Activated T-cell treated with anti-CD3 and anti-CD28 coated beads, Interleukin-2, amount 50 U/mL, for 4 hours (primary cell): ENCODE results near the gene LMBRD1. TPM values are rescaled to one million over a fixed set of nuclear protein-coding genes. Genes with fewer than 3 reads are reported as not detected.

Source experiments
- ATAC-seq, 2 donors: fragments of 200-7000 bp; cut with Tn5 transposase; one replicate each; pipeline ENCODE4 v1.10.0; 2021
- DNase-seq: peaks from one replicate; pipeline ENCODE4 v3.0.0-alpha.2; 2020
- H3K27me3 Mint-ChIP-seq: one replicate; pipeline ENCODE4 v1.8.0; 2021; ENCODE audit warnings: low read depth, mixed read lengths
- H3K36me3 Mint-ChIP-seq: one replicate; pipeline ENCODE4 v1.8.0; 2022; ENCODE audit warnings: mixed read lengths; ENCODE audit not compliant: insufficient read depth
- H3K4me1 Mint-ChIP-seq: one replicate; pipeline ENCODE4 v1.8.0; 2021; ENCODE audit warnings: low read depth, mixed read lengths
- H3K4me3 Mint-ChIP-seq: one replicate; pipeline ENCODE4 v1.8.0; 2021; ENCODE audit warnings: mild to moderate bottlenecking, moderate library complexity, mixed read lengths
- H3K9me3 Mint-ChIP-seq: one replicate; pipeline ENCODE4 v1.8.0; 2021; ENCODE audit warnings: mixed read lengths
- total RNA-seq, 3 donors: library from RNA; stranded (reverse); gene quantifications; one replicate each; pipeline ENCODE4 v1.2.1, GENCODE V29; 2021

LMBRD1 gene
- total RNA-seq, 3 donors from 2014 or later, result 9.0 to 11.8 (median 10.6) TPM

GRCh38 chr6:69785697-69786096 is 11.1 kb downstream of the LMBRD1 start:
- no peak for DNase-seq
- ATAC-seq, result no peak
- peaks cover 53% of the 10 kb centered on the region for H3K4me1 Mint-ChIP-seq
- H3K4me3 Mint-ChIP-seq, result no peak overlapping the region
- peaks cover 31% of the 10 kb centered on the region for H3K36me3 Mint-ChIP-seq
- H3K9me3 Mint-ChIP-seq, result no peaks in the 10 kb centered on the region
- H3K27me3 Mint-ChIP-seq, result no peaks in the 10 kb centered on the region

GRCh38 chr6:69784595-69785377 is 12.0 kb downstream of the LMBRD1 start:
- DNase-seq (no peak), ATAC-seq (peak; percentile 62 to 69)
- H3K36me3 Mint-ChIP-seq, result peaks cover 33% of the 10 kb centered on the region
- no peak overlapping the region for H3K4me3 Mint-ChIP-seq
- H3K27me3 Mint-ChIP-seq, result no peaks in the 10 kb centered on the region
- H3K9me3 Mint-ChIP-seq, result no peaks in the 10 kb centered on the region
- H3K4me1 Mint-ChIP-seq, result peaks cover 52% of the 10 kb centered on the region

GRCh38 chr6:69783108-69783507 is 13.7 kb downstream of the LMBRD1 start:
- Mint-ChIP-seq H3K9me3 (no peaks in the 10 kb centered on the region), H3K4me3 (no peak overlapping the region), H3K27me3 (no peaks in the 10 kb centered on the region), H3K36me3 (peaks cover 28% of the 10 kb centered on the region), H3K4me1 (peaks cover 47% of the 10 kb centered on the region)
- peak; percentile 18 to 54 for ATAC-seq
- DNase-seq, result no peak

- Mint-ChIP-seq H3K36me3 (peaks cover 36% of the 10 kb centered on the region), H3K4me1 (peaks cover 48% of the 10 kb centered on the region), H3K4me3 (no peak overlapping the region), H3K27me3 (no peaks in the 10 kb centered on the region), H3K9me3 (no peaks in the 10 kb centered on the region)
- no peak for ATAC-seq
- no peak for DNase-seq
Observed at GRCh38 chr6:69780585-69781178, 16.1 kb downstream of the LMBRD1 start.

GRCh38 chr6:69775941-69776340 is 20.9 kb downstream of the LMBRD1 start:
- peaks cover 5% of the 10 kb centered on the region for H3K9me3 Mint-ChIP-seq
- peaks cover 49% of the 10 kb centered on the region for H3K4me1 Mint-ChIP-seq
- H3K27me3 Mint-ChIP-seq, result no peaks in the 10 kb centered on the region
- no peak for DNase-seq
- ATAC-seq, result no peak
- peaks cover 49% of the 10 kb centered on the region for H3K36me3 Mint-ChIP-seq
- H3K4me3 Mint-ChIP-seq, result no peak overlapping the region

GRCh38 chr6:69775585-69775849 is 21.3 kb downstream of the LMBRD1 start:
- no peak for ATAC-seq
- H3K4me1 Mint-ChIP-seq, result peaks cover 49% of the 10 kb centered on the region

GRCh38 chr6:69774740-69775584 is 21.8 kb downstream of the LMBRD1 start:
- Mint-ChIP-seq H3K9me3 (peaks cover 8% of the 10 kb centered on the region), H3K4me1 (peaks cover 44% of the 10 kb centered on the region), H3K36me3 (peaks cover 53% of the 10 kb centered on the region), H3K27me3 (no peaks in the 10 kb centered on the region), H3K4me3 (no peak overlapping the region)
- no peak for ATAC-seq
- DNase-seq, result no peak

More at GRCh38 chr6:69775585-69775849, 21.3 kb downstream of the LMBRD1 start:
- Mint-ChIP-seq H3K9me3 (peaks cover 5% of the 10 kb centered on the region), H3K27me3 (no peaks in the 10 kb centered on the region), H3K4me3 (no peak overlapping the region), H3K36me3 (peaks cover 52% of the 10 kb centered on the region)
- no peak for DNase-seq

GRCh38 chr6:69771158-69771906 is 25.5 kb downstream of the LMBRD1 start:
- H3K9me3 Mint-ChIP-seq, result peaks cover 14% of the 10 kb centered on the region
- DNase-seq (no peak), ATAC-seq (peak; percentile 27 to 43)
- H3K36me3 Mint-ChIP-seq, result peaks cover 54% of the 10 kb centered on the region
- H3K4me1 Mint-ChIP-seq, result peaks cover 41% of the 10 kb centered on the region
- no peak overlapping the region for H3K4me3 Mint-ChIP-seq
- H3K27me3 Mint-ChIP-seq, result no peaks in the 10 kb centered on the region

- no peak for DNase-seq
- no peak overlapping the region for H3K4me3 Mint-ChIP-seq
- H3K4me1 Mint-ChIP-seq, result peaks cover 31% of the 10 kb centered on the region
- no peak for ATAC-seq
- H3K36me3 Mint-ChIP-seq, result peaks cover 41% of the 10 kb centered on the region
- H3K27me3 Mint-ChIP-seq, result no peaks in the 10 kb centered on the region
- peaks cover 9% of the 10 kb centered on the region for H3K9me3 Mint-ChIP-seq
Observed at GRCh38 chr6:69768664-69769063, 28.1 kb downstream of the LMBRD1 start.

GRCh38 chr6:69763763-69764162 is 33.0 kb downstream of the LMBRD1 start:
- Mint-ChIP-seq H3K36me3 (peaks cover 18% of the 10 kb centered on the region), H3K4me1 (peaks cover 33% of the 10 kb centered on the region), H3K9me3 (no peaks in the 10 kb centered on the region), H3K4me3 (no peak overlapping the region), H3K27me3 (no peaks in the 10 kb centered on the region)
- no peak for ATAC-seq
- DNase-seq, result no peak

- no peaks in the 10 kb centered on the region for H3K9me3 Mint-ChIP-seq
- H3K27me3 Mint-ChIP-seq, result no peaks in the 10 kb centered on the region
- DNase-seq (no peak), ATAC-seq (no peak)
- peaks cover 43% of the 10 kb centered on the region for H3K4me1 Mint-ChIP-seq
- no peak overlapping the region for H3K4me3 Mint-ChIP-seq
- H3K36me3 Mint-ChIP-seq, result peaks cover 17% of the 10 kb centered on the region
Observed at GRCh38 chr6:69761853-69762252, 35.0 kb downstream of the LMBRD1 start.

GRCh38 chr6:69758214-69758613 is 38.6 kb downstream of the LMBRD1 start:
- DNase-seq (no peak), ATAC-seq (no peak)
- Mint-ChIP-seq H3K9me3 (peaks cover 10% of the 10 kb centered on the region), H3K27me3 (no peaks in the 10 kb centered on the region), H3K4me1 (peaks cover 42% of the 10 kb centered on the region), H3K4me3 (no peak overlapping the region), H3K36me3 (peaks cover 33% of the 10 kb centered on the region)

- Mint-ChIP-seq H3K4me3 (no peak overlapping the region), H3K36me3 (peaks cover 30% of the 10 kb centered on the region), H3K27me3 (no peaks in the 10 kb centered on the region), H3K9me3 (peaks cover 10% of the 10 kb centered on the region), H3K4me1 (peaks cover 37% of the 10 kb centered on the region)
- no peak for DNase-seq
- ATAC-seq, result no peak
Observed at GRCh38 chr6:69756907-69757306, 39.9 kb downstream of the LMBRD1 start.

GRCh38 chr6:69756366-69756765 is 40.4 kb downstream of the LMBRD1 start:
- H3K9me3 Mint-ChIP-seq, result peaks cover 10% of the 10 kb centered on the region
- H3K4me3 Mint-ChIP-seq, result no peak overlapping the region
- H3K4me1 Mint-ChIP-seq, result peaks cover 33% of the 10 kb centered on the region
- H3K36me3 Mint-ChIP-seq, result peaks cover 33% of the 10 kb centered on the region
- DNase-seq, result no peak
- ATAC-seq, result no peak
- H3K27me3 Mint-ChIP-seq, result no peaks in the 10 kb centered on the region
